Measurements from ENCODE around the gene METRNL. TPM values are rescaled to one million over a fixed set of nuclear protein-coding genes. Genes with fewer than 3 reads are reported as not detected.

The METRNL gene
- polyA plus RNA-seq, 3 donors, result 13.1 to 133 (median 29.8) TPM

GRCh38 chr17:83057397-83057761 lies 22.0 kb upstream of the METRNL start:
- no peaks in the 10 kb centered on the region for H3K36me3 ChIP-seq (replicated peaks in 1 of 2; ENCODE audit: control insufficient read depth in 1 of 2, insufficient read depth in 2 of 2, low read length in 2 of 2)
- peaks cover 5 to 11% (median 6%) of the 10 kb centered on the region in 3 donors for H3K27me3 Mint-ChIP-seq (ENCODE audit: low read depth in 3 of 3)
- intact Hi-C loops (cut with micrococcal nuclease), result loop anchor here in 1 of 2 donors (2.0 kb wide), 1 partner anchor 13 kb away; no protein-coding TSS in a partner anchor
- no peaks in the 10 kb centered on the region for H3K9me3 ChIP-seq (replicated peaks in 1 of 2; ENCODE audit: control insufficient read depth in 1 of 2, insufficient read depth in 1 of 2, low read length in 2 of 2)
- H3K36me3 Mint-ChIP-seq, result no peaks in the 10 kb centered on the region
- no peaks in the 10 kb centered on the region for H4K20me1 ChIP-seq (ENCODE audit: insufficient read depth, low read length)
- H3K79me2 ChIP-seq (ENCODE audit: insufficient read depth, low read length), result peaks cover under 1% of the 10 kb centered on the region
- WGBS (ENCODE audit: insufficient coverage), result 96% methylated on average over 7 of the region's 14 CpGs
- H3K9me3 Mint-ChIP-seq, result peaks cover 0 to 4% (median 1%) of the 10 kb centered on the region in 7 donors
- no peak overlapping the region for H3K4me3 ChIP-seq (replicated peaks in 1 of 3; ENCODE audit: low read depth in 2 of 3, low read length in 3 of 3)
- H2AFZ ChIP-seq (ENCODE audit: insufficient read depth, low read depth, low read length, poor library complexity, severe bottlenecking), result no peak overlapping the region
- peaks cover 30% of the 10 kb centered on the region for H3K4me1 Mint-ChIP-seq
- H3K4me3 Mint-ChIP-seq, result no peak overlapping the region
- H3K27ac Mint-ChIP-seq, result peak overlapping the region in 1 of 7 donors; percentile 4
- H3K4me1 ChIP-seq (ENCODE audit: control insufficient read depth in 1 of 2, insufficient read depth in 2 of 2, low read length in 2 of 2), result peaks cover 26 to 27% of the 10 kb centered on the region in 2 donors
- no peak overlapping the region for H3K4me2 ChIP-seq (replicated peaks; ENCODE audit: extremely low read depth, low read length, poor library complexity, severe bottlenecking)
- DNase-seq, result no peak
- no peak overlapping the region for H3K27ac ChIP-seq (ENCODE audit: low read depth in 1 of 2, low read length in 2 of 2)
- H3K9ac ChIP-seq (ENCODE audit: insufficient read depth, low read length, poor library complexity, severe bottlenecking), result no peak overlapping the region
- peaks cover 0 to 4% of the 10 kb centered on the region in 2 donors for H3K27me3 ChIP-seq (ENCODE audit: control insufficient read depth in 2 of 2, insufficient read depth in 2 of 2, low read length in 2 of 2)
- TF ChIP-seq CTCF (IDR thresholded peaks at IDR 0.05), result no peak

- H3K27me3 ChIP-seq (ENCODE audit: control insufficient read depth in 2 of 2, insufficient read depth in 2 of 2, low read length in 2 of 2), result peaks cover 0 to 5% of the 10 kb centered on the region in 2 donors
- Mint-ChIP-seq H3K9me3 (peaks cover 0 to 4% (median 1%) of the 10 kb centered on the region in 7 donors), H3K36me3 (no peaks in the 10 kb centered on the region), H3K27me3 (ENCODE audit: low read depth in 3 of 3) (peaks cover 5 to 15% (median 7%) of the 10 kb centered on the region in 3 donors), H3K27ac (no peak overlapping the region), H3K4me1 (peaks cover 34% of the 10 kb centered on the region), H3K4me3 (no peak overlapping the region)
- no peak overlapping the region for H3K4me2 ChIP-seq (replicated peaks; ENCODE audit: extremely low read depth, low read length, poor library complexity, severe bottlenecking)
- WGBS (ENCODE audit: insufficient coverage), result 95% methylated on average over 19 of the region's 19 CpGs
- H3K27ac ChIP-seq (ENCODE audit: low read depth in 1 of 2, low read length in 2 of 2), result no peak overlapping the region
- H3K36me3 ChIP-seq (replicated peaks in 1 of 2; ENCODE audit: control insufficient read depth in 1 of 2, insufficient read depth in 2 of 2, low read length in 2 of 2), result no peaks in the 10 kb centered on the region
- H3K4me1 ChIP-seq (ENCODE audit: control insufficient read depth in 1 of 2, insufficient read depth in 2 of 2, low read length in 2 of 2), result peaks cover 22% of the 10 kb centered on the region in 2 donors
- no peak overlapping the region for H2AFZ ChIP-seq (ENCODE audit: insufficient read depth, low read depth, low read length, poor library complexity, severe bottlenecking)
- DNase-seq, result no peak
- intact Hi-C loops (cut with micrococcal nuclease), result loop anchor here in 1 of 2 donors (2.0 kb wide), 1 partner anchor 13 kb away; no protein-coding TSS in a partner anchor
- H3K79me2 ChIP-seq (ENCODE audit: insufficient read depth, low read length), result no peaks in the 10 kb centered on the region
- no peaks in the 10 kb centered on the region for H4K20me1 ChIP-seq (ENCODE audit: insufficient read depth, low read length)
- no peaks in the 10 kb centered on the region for H3K9me3 ChIP-seq (replicated peaks in 1 of 2; ENCODE audit: control insufficient read depth in 1 of 2, insufficient read depth in 1 of 2, low read length in 2 of 2)
- H3K4me3 ChIP-seq (replicated peaks in 1 of 3; ENCODE audit: low read depth in 2 of 3, low read length in 3 of 3), result no peak overlapping the region
- no peak overlapping the region for H3K9ac ChIP-seq (ENCODE audit: insufficient read depth, low read length, poor library complexity, severe bottlenecking)
- no peak for TF ChIP-seq CTCF (IDR thresholded peaks at IDR 0.05)
Measured at GRCh38 chr17:83057793-83058265, 21.6 kb upstream of the METRNL start.

Data from CD14-positive monocyte (primary cell).